Calu3 (cell line): ENCODE results near the gene REN. TPM values are rescaled to one million over a fixed set of nuclear protein-coding genes. Genes with fewer than 3 reads are reported as not detected.

Source experiments
- BruUV-seq: library from RNA; stranded (reverse); fragments of 400-500 nt; replicated peaks from 2 replicates; lab custom pipeline; 2021; lab: Mats Ljungman, UMichigan
- CTCF ChIA-PET: fragments of 300-600 bp; sonication (Branson Sonifier 250); formaldehyde crosslinking; loops from one replicate; lab custom pipeline; 2022; ENCODE audit warnings: antibody characterized with exemption; lab: Charles Lee
- DNase-seq: peaks from one replicate; pipeline ENCODE4 v3.0.0; 2022
- H3K27ac Mint-ChIP-seq: one replicate; pipeline ENCODE4 v1.8.0; 2022; ENCODE audit warnings: mixed read lengths; ENCODE audit not compliant: unreplicated experiment
- H3K27me3 Mint-ChIP-seq: one replicate; pipeline ENCODE4 v1.8.0; 2022; ENCODE audit warnings: mixed read lengths; ENCODE audit not compliant: unreplicated experiment
- H3K36me3 Mint-ChIP-seq: one replicate; pipeline ENCODE4 v1.8.0; 2022; ENCODE audit warnings: mild to moderate bottlenecking, moderate library complexity, mixed read lengths; ENCODE audit not compliant: insufficient read depth, unreplicated experiment
- H3K4me1 Mint-ChIP-seq: one replicate; pipeline ENCODE4 v1.8.0; 2022; ENCODE audit warnings: mild to moderate bottlenecking, low read depth, mixed read lengths; ENCODE audit not compliant: unreplicated experiment
- H3K4me3 Mint-ChIP-seq: one replicate; pipeline ENCODE4 v1.8.0; 2022; ENCODE audit warnings: mild to moderate bottlenecking, low read depth, moderate library complexity, mixed read lengths; ENCODE audit not compliant: unreplicated experiment
- H3K9me3 Mint-ChIP-seq: one replicate; pipeline ENCODE4 v1.8.0; 2022; ENCODE audit warnings: low read depth, mixed read lengths; ENCODE audit not compliant: unreplicated experiment
- CTCF ChIP-seq: fragments of 200-600 bp; IDR thresholded peaks from one replicate; pipeline ENCODE4 v1.8.0; 2022; ENCODE audit warnings: antibody characterized with exemption; ENCODE audit not compliant: unreplicated experiment
- intact Hi-C: fragments of 100-400 bp; cut with micrococcal nuclease; formaldehyde crosslinking; loops from one replicate; pipeline ENCODE4 v1.10.0; 2022; ENCODE audit not compliant: unreplicated experiment
- total RNA-seq: library from RNA; stranded (reverse); gene quantifications from 2 replicates; pipeline ENCODE4 v1.2.3, GENCODE V29; 2022

Gene REN
- total RNA-seq, 1 experiment from 2014 or later: not detected

- no peaks in the 10 kb centered on the region for H3K36me3 Mint-ChIP-seq
- CTCF ChIA-PET: interaction anchor here (1.2 to 1.4 kb wide), 2 partner anchors 8 to 28 kb away, joined by 4 to 7 read pairs; no protein-coding TSS in a partner anchor
- H3K27ac Mint-ChIP-seq: no peak overlapping the region
- BruUV-seq: no TSS peak
- DNase-seq: peak; percentile 24
- peaks cover 4% of the 10 kb centered on the region for H3K9me3 Mint-ChIP-seq
- H3K4me1 Mint-ChIP-seq: peaks cover 14% of the 10 kb centered on the region
- H3K4me3 Mint-ChIP-seq: peak overlapping the region; percentile 44
- TF ChIP-seq CTCF: no peak
- H3K27me3 Mint-ChIP-seq: peaks cover 54% of the 10 kb centered on the region
- intact Hi-C loops: no loop called here
Measured at GRCh38 chr1:204190212-204191211, 24.4 kb upstream of the REN start.

- no peaks in the 10 kb centered on the region for H3K9me3 Mint-ChIP-seq
Measured at GRCh38 chr1:204188959-204189639, 23.0 kb upstream of the REN start.

GRCh38 chr1:204186597-204186996 is 20.5 kb upstream of the REN start:
- no TSS peak for BruUV-seq
- Mint-ChIP-seq H3K36me3 (no peaks in the 10 kb centered on the region), H3K27ac (no peak overlapping the region), H3K4me1 (no peaks in the 10 kb centered on the region), H3K4me3 (no peak overlapping the region), H3K9me3 (no peaks in the 10 kb centered on the region), H3K27me3 (peaks cover 40% of the 10 kb centered on the region)
- DNase-seq: no peak
- TF ChIP-seq CTCF: no peak
- intact Hi-C loops: no loop called here
- CTCF ChIA-PET: no interaction called here

More at GRCh38 chr1:204188959-204189639, 23.0 kb upstream of the REN start:
- Mint-ChIP-seq H3K4me1 (peaks cover 10% of the 10 kb centered on the region), H3K4me3 (no peak overlapping the region), H3K27me3 (peaks cover 54% of the 10 kb centered on the region), H3K27ac (no peak overlapping the region), H3K36me3 (no peaks in the 10 kb centered on the region)
- intact Hi-C loops: no loop called here
- no peak for TF ChIP-seq CTCF
- no peak for DNase-seq
- no TSS peak for BruUV-seq
- CTCF ChIA-PET: interaction anchor here (0.5 to 1.5 kb wide), 3 partner anchors 9 to 404 kb away, joined by 3 to 4 read pairs (median 4); no protein-coding TSS in a partner anchor

GRCh38 chr1:204181116-204181515 is 15.0 kb upstream of the REN start:
- CTCF ChIA-PET: no interaction called here
- no peak for TF ChIP-seq CTCF
- H3K36me3 Mint-ChIP-seq: no peaks in the 10 kb centered on the region
- H3K27ac Mint-ChIP-seq: no peak overlapping the region
- H3K4me1 Mint-ChIP-seq: no peaks in the 10 kb centered on the region
- no peak for DNase-seq
- no peaks in the 10 kb centered on the region for H3K27me3 Mint-ChIP-seq
- H3K9me3 Mint-ChIP-seq: no peaks in the 10 kb centered on the region
- no peak overlapping the region for H3K4me3 Mint-ChIP-seq
- no TSS peak for BruUV-seq
- intact Hi-C loops: no loop called here
